ENCODE measurements around the gene TMEM132D.

DNA sequence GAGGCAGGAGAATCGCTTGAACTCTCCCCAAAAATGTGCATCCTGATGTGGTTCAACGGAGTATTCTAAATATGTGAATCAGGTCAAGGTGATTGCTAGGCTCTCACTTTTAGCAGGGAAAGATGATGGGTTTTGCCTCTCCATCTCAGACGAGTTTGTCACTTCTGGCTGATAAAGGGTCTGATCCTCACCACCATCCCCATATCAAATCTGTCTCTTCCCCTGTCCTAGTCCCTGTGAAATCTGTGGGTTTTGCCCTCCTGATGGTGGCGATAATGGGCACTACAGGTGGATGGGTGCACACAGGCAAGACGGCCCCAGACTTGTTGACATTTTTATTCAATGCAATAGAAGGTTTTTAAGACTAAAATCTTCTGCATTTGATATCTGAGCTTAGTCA is 665.9 kb downstream of the TMEM132D start:
- TF ChIP-seq CTCF (conservative IDR thresholded peaks at IDR 0.05; ENCODE audit: low read length) (no peak), EZH2phosphoT487 (IDR thresholded peaks at IDR 0.05; ENCODE audit: borderline replicate concordance, low read depth, low read length) (no peak)

Data from OCI-LY7 (cell line).